ENCODE results near the gene NHERF1.

Gene NHERF1

DNA sequence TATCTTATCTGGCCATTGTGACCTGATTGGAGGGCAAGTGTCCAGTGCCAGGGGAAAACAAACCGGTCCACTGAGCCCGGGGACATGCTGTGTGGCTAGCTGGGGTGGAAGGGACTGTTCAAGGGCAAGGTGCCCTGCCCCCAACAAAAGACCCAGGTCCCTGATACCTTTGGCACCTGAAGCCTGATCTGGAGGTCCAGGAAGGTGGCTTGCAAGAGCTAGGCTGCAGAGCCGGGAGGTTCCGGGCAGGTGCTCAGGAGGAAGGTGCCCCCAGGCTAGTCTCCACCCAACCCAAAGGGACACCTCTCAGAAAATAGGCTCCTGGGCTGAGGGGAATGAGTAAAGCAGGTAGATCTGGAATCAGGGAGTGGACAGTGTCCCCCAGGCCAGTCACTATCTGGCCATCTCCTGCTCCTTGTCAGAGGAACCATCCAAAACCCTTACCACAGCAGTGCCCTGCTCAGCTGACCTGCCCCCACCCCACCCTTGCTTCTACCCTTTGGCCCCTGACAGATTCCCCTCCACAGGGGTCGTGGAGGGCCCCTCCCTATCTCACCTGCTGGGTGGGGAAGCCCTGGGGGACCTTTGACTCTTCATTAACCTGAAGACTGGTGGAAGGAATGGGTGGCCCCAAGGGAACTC lies 21.5 kb downstream of the NHERF1 start:
- DNase-seq, result no peak

GRCh38 chr17:74770498-74771318 lies 22.3 kb downstream of the NHERF1 start:
- peak; percentile 56 to 82 (median 69) for DNase-seq

GRCh38 chr17:74771319-74771914 lies 23.0 kb downstream of the NHERF1 start:
- no peak for DNase-seq

- DNase-seq, result no peak
These were observed 23.6 kb downstream of the NHERF1 start for GRCh38 chr17:74772053-74772452.

- DNase-seq, result no peak
These were observed 25.0 kb downstream of the NHERF1 start for GRCh38 chr17:74773414-74773813.

GRCh38 chr17:74773871-74774286 lies 25.5 kb downstream of the NHERF1 start:
- DNase-seq, result no peak

DNA sequence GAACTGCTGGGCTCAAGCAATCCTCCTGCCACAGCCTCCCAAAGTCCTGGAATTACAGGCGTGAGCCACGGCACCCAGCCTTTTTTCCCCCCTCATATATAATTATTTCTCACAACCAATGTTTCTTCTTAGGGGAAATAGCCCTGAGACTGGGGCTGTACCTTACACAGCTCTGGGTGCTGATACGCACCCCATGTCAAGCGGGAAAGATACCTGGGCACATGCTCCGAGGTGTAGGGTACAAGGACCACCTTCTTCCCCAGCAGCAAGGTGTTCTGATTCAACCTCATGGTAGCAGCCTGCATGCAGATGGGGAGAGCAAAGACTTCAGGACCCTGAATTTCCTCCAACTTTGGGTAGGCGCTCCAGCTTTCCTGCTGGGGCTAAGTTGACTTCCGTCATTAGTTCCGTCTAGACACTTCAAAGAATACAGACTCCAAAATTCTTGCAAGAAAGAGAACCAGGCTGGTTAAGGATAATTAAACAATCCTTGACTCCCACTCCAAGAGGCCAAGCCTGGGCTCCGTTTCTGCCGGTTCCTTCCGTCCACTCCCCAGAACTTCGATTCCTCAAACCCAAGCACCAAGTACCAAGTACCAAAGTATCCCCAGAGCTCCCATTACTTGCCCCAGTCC lies 27.1 kb downstream of the NHERF1 start:
- no peak for DNase-seq

DNA sequence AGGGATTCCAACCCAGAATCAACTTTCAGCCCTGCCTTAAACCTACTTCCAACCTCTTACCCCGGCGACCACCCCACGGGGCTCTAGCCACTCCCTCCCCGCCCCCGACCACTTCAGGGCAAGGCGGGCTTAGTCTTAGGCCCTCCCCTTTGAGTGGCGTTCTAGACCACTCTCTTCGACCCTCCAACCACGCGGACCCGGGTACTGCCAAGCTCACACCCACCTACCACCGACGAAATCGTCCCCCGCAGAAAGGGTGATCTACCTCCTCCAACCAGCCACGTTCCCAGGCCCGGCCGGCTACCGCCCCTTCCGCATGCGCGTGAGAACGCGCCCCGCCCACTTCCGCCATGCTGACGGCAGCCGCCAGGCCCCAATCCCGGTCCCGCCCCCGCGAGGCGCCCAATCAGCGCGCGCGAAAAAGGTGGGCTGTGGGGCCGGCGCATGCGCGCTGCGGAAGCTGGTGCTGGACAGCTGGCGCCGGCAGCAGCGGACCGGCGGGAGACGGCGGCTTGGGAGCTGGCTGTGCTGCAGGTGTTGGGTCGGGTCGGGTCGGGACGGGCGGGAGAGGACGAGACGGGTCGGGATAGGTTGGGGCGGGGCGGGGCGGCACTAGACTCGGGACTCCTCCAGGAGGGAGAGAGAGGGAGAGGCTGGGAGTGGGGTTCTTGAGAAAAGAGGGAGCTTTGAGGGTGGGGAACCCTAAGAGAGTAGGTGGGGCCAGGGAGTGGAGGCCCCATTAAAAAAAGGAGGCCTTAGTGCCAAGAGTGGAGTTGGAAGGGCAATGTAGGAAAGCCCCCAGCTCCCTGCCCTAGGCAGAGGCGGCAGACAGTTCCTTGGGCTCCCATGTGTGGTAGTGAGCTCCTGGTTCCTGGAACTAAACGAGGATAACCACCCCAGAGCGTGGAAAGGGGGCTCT lies 27.9 kb downstream of the NHERF1 start, which contains the start of gene NAT9:
Gene NAT9 (minus strand): TSS at position 302 of the 919 bp plus-strand sequence. CDS start 647 bp downstream, outside the sequence.
- peak; percentile 91 to 98 (median 97) for DNase-seq

GRCh38 chr17:74776990-74777389 lies 28.6 kb downstream of the NHERF1 start:
- no peak for DNase-seq

GRCh38 chr17:74777901-74778515 lies 29.6 kb downstream of the NHERF1 start:
- no peak for DNase-seq

DNA sequence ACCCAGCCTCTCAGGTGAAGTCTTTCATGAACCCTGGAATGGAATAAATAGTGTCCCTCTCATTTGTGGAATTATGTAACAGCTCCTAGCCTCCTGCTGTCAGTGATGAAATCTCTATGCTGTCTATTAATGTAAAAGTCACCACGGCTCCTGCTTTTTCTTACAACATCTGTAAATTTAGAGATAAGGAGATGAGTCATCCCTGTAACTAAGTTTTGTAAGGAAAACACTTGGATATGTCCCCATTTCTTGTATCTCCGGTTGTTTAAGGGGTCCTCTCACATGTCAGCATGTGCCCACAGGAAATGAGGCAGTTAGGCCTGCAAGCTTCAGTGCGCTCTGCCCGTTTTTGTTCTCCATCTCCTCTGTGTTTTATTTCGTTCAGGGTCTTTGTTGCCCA lies 30.5 kb downstream of the NHERF1 start:
- DNase-seq, result no peak

- no peak for DNase-seq
These were observed 31.1 kb downstream of the NHERF1 start for GRCh38 chr17:74779501-74779900.

DNA sequence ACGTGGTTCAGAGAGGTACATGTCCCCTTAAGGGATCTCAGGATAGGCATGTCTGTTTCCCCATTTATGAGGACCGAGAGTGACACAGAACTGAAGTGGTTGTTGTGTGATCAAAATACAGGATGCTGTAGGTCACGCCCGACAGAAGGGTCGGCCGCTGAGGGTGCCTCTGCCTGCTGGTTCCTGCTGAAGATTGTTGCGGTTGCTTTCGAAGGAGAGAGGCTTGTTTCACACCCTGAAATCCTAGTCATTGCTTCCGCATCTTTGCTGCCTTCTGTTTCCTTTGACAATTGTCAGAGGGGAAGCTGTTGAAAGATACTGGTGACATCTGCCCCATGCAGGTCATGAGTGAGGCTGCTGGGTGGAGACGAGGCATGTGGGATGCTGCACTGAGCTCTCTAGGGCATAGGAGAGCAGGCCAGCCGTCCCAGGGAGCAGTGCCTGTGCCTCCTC lies 31.5 kb downstream of the NHERF1 start:
- DNase-seq, result peak; percentile 18 to 84 (median 54)

- DNase-seq, result no peak
These were observed 32.2 kb downstream of the NHERF1 start for GRCh38 chr17:74780443-74781238.

DNA sequence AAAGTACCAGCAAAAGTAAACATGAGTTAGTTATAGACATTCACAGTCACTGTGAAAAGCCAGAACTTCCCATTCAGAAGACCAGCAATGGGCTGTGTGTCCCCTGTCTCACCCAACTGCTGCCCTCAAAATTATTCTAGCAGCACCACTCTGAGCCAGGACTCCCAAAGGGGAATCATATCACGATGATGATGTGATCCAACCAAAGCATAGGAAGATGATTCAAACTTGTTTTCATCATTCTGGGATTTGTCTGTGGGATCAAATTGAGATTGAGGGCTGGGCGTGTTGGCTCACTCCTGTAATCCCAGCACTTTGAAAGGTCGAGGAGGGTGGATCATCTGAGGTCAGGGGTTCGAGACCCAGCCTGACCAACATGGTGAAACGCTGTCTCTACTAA lies 34.1 kb downstream of the NHERF1 start:
- no peak for DNase-seq

DNA sequence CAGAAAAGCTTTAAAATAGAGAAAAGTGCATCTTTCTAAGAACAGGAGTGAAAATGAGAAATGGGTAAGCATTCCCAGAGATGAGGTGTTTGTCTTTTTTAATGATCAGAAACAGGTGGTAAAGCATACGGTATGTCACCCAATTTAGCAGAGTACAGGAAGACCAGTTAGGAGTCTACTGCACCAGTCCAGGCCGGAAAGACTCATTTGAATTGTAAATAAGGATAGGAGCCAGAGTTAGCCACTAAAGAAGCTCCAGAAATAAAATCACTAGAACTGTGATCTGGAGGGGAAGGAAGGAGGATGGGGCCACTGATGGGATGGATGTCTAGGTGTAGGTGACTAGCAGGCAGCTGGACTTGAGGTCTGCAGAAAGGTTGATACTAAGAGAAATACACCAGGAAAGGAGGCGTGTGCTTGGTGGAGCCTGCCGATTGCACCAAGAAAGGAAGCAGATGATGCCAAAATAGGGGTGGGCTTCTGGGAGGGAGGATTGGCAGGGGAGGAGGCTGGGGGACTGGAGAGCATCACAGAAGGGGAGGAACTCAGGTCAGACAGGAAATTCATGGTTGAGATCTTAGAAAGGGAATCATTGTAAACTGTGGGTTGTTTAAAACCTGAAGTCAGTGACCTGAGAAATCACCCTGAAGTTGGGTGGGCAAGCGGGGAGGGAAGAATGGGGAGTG lies 35.8 kb downstream of the NHERF1 start:
- DNase-seq, result no peak

- DNase-seq, result peak in 1 of 6 experiments; percentile 6
These were observed 36.9 kb downstream of the NHERF1 start for GRCh38 chr17:74785096-74785980.

DNA sequence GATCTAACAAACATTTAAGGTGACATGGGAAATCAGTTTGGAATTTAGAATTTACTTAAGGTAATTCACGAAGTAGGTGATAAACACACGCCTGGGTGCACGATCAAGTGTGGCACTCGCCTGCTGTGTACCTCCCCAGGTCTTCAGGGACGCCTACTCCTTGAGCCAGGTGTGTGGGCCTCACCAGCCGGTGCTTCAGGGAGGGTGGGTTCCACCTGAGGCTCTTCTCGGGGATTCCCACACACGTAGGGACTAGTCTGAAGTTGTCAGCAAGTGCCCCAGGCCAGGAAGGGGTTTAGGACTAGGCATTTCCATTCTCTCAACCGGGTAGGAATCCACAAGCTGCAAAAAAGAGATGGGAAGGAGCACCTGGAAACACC lies 37.5 kb downstream of the NHERF1 start:
- DNase-seq, result no peak

DNA sequence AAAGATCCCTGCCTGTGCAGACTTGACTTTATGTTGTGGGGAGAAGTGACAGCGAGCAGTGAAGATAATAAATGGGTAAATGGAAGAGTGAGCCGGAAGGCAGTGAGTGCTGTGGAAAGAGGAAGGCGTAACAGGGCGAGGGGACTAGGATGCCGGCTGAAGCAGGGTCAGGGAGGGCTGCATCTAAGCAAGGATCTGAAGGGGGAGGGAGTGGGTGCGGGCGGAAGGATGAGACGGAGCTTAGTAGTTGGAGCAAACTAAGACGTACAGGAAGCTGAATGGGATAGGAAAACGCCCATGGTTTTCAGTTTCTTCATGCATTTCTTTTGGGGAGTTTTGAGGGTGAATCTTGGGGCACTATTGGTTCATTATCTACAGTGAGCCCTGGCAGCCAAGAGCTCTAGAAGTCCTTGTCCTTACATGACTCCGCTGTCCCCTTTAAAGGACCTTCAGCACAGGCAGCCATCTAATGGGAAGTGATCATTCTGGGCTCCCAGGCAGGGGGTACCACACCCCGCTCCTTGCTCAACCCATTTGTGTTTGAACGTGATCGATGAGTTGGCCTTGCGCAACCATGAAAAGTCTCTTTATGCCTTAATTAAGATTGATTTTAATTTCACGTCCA lies 38.1 kb downstream of the NHERF1 start:
- DNase-seq, result peak in 2 of 6 experiments; percentile 13 to 14
